ENCODE data around the gene EEF2K.
"Not testable (repeated sequence)": the region's sequence is repeated elsewhere in the genome, so short reads cannot be mapped to it uniquely, and the experiment has no call there.

EEF2K gene

GRCh38 chr16:22213801-22214200 is 7.7 kb downstream of the EEF2K start:
- no peak for DNase-seq

DNA sequence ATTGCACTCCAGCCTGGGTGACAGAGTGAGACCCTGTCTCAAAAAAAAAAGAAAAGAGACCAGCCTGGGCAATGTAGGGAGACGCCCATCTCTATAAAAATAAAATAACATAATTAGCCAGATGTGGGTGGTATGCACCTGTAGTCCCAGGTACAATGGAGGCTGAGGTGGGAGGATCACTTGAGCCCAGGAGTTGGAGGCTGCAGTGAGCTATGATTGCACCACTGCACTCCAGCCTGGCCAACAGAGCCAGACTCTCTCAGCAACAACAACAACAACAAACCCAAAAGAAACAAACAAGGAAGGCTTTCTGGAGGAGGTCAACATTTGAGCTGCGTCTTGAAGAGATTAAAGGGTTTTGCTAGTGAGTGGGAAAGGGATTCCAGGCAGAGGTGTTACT is 8.3 kb downstream of the EEF2K start:
- no peak for DNase-seq

DNA sequence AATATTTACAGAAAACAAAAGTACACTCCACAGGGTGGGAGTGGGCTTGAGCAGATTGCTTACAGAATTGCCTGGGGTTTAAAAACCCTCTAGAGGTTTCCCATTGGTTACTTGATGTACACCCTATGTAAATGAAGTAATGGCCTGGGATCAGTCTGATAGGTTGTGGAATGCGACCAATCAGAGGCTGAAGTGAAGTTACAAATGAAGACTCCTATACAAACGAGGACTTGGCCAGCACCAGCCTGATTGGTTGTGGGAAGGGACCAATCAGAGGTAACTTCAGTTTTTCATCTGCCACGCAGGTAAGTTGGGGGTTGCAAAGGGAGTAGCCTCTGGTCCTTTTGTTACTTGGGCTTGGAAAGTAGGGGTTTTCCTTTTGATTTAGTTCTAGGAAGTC is 8.8 kb downstream of the EEF2K start:
- DNase-seq: no peak

DNA sequence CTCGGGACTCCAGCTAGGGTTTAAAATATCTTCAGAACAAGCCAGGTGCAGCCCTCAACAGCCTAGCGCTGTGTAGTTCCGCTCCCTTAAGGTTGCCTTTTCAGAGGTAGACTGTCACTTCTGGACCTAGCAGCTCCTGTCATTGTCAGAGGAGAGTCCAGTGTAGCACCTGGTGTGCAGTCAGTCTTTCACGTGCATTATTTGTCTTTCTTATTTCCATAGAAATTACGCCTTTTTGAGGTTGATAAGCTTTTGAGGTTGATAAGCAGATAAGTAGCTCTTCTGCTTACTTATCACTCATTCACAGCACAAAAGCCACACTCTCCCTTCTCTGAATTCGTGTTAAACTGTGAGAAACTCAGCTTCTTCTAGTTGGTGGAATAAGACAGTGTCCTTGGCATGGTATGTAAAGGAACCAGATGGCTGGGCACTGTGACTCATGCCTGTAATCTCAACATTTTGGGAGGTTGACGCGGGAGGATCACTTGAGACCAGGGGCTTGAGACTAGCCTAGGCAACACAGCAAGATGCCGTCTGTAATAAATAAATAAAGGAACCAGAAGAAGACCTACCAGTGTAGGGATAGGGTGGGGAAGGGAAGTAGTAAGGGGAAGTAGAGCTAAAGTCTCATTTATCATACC is 10.2 kb downstream of the EEF2K start:
- DNase-seq: no peak

GRCh38 chr16:22216832-22217225 is 10.8 kb downstream of the EEF2K start:
- not testable (repeated sequence) for DNase-seq

DNA sequence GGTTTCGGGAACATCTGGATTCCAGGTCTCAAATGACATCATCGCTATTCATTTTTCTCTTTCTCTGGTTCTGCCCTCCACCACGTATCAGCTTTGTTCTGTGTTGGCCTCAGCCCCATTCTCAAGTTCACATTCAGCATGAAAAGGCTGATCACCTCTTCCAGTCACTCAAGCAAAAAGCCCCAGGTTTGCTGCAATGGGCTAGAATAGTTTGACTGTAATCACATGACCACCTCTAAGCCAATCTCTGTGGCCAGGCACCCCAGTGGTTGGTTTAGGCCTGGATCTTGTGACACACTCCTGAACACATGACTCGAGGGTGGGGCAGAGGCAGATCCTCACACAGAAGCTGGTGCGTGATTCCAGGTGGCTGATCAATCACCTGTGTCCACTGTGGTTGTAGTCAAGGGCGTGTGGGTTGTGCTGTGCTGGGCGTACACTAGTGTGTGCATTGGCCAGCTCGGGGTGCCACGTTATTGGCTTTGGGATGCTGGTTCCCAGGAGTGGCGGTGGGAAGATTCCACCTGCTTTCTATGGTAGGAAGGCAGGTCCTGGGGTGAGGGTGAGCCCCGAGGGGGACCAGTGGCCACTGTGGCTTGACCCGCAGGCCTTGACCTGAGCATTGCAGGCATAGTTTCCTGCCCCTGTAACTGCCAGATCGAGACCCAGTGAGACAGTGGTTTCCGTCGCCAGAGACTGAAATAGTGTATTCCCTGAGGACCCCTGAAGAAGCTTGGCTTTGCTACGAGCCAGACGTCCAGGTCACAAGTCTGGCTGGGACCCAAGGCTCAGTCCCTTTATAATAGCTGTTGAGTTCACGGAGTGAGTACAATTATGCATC is 12.0 kb downstream of the EEF2K start:
- DNase-seq: no peak

DNA sequence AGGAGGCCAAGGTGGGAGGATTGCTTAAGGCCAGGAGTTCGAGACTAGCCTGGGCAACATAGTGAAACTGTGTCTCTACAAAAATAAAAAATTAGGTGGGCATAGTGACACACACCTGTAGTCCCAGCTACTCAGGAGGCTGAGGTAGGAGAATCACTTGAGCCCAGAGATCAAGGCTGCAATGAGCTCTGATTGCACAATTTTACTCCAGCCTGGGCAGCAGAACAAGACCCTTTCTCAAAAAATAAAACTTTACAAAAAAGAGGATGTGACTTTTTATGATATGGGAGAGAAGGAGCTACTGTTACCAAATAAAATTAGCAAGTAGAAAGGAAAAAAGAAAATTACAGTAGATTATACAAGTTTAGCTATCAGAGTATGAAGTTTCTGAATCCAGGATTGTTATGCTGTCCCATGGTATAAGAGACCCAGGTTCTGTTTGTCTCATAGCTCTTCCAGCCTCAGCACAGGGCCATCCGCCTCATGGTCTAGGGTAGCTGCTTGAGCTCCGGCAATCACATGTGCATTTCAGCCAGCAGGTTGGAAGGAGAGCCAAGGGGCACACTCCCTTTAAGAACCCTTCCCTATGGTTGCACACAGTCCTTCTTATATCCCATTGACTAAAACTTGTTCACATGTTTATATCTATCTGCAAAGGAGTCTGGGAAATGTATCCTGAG is 13.5 kb downstream of the EEF2K start:
- no peak for DNase-seq

DNA sequence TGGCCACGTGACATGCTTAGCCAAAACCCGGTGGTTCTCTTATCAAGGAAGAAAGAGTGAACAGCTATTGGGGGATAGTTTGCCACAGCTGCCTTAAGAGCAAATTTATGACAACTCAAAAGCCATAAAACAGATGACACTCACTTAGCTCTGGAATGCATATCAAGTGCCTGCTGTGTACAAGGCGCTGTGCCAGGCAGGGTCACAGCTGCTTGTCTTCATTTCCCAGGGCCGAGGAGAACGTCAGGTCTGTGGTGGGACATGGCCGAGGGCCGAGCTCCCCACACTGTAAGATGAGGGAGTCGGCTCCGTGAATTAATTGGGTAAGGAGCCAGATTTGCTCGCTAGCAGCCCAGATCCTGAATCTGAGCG is 14.0 kb downstream of the EEF2K start:
- no peak for DNase-seq

- DNase-seq: no peak
Measured at GRCh38 chr16:22220714-22221113, 14.6 kb downstream of the EEF2K start.

- DNase-seq: no peak
Measured at GRCh38 chr16:22222006-22222405, 15.9 kb downstream of the EEF2K start.

DNA sequence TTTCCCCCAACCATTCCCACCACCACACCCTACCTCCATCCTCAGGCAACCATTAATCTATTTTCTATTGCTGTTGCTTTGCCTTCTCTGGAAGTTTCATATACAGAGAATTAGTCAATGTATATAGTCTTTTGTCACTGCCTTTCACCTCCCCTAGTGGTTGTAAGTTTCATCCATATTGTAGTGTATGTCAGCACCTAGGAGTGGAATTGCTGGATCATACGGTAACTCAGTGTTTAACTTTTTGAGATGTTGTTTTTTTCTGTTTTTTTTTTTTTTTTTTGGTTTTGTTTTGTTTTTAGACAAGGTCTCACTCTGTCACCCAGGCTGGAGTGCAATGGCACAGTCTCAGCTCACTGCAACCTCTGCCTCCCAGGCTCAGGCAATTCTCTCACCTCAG is 16.9 kb downstream of the EEF2K start:
- DNase-seq: no peak

DNA sequence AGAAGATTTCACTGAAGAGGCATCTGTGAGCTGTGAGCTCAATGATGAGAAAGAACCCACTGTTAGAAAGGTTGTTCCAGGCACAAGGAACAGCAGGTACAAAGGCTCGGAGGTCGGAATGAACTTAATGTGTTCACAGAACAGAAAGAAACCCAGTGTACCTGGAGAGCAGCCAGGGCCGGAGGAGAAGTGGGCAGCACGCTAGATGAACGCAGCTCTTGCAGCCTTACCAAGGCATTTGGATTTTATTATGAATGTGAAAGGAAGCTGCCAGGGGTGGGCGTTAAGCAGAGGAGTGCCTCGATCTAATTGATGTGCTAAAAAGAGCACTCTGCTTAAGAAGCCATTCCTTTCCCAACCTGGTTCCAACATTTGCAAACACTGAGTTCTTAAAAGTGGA is 19.0 kb downstream of the EEF2K start:
- no peak for DNase-seq

GRCh38 chr16:22229889-22230288 is 23.8 kb downstream of the EEF2K start:
- no peak for DNase-seq

GRCh38 chr16:22232277-22233036 is 26.4 kb downstream of the EEF2K start:
- no peak for DNase-seq

DNA sequence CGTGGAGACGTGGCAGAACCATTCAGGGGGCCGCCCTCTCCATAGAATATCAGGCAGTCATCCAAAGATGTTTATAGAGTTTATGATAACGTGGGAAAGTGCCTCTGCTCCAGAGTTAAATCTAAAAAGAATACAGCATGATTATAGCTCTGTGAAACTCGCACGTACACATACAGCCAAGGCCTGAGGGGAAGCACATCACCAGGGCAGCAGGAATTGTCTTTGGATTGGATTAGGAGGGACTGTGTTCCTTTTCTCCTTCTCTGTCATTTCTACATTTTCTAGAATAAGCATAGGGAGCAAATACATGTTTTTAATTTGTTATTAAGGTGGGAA is 26.9 kb downstream of the EEF2K start:
- DNase-seq: no peak

GRCh38 chr16:22235839-22236745 is 30.0 kb downstream of the EEF2K start:
- no peak for DNase-seq

DNA sequence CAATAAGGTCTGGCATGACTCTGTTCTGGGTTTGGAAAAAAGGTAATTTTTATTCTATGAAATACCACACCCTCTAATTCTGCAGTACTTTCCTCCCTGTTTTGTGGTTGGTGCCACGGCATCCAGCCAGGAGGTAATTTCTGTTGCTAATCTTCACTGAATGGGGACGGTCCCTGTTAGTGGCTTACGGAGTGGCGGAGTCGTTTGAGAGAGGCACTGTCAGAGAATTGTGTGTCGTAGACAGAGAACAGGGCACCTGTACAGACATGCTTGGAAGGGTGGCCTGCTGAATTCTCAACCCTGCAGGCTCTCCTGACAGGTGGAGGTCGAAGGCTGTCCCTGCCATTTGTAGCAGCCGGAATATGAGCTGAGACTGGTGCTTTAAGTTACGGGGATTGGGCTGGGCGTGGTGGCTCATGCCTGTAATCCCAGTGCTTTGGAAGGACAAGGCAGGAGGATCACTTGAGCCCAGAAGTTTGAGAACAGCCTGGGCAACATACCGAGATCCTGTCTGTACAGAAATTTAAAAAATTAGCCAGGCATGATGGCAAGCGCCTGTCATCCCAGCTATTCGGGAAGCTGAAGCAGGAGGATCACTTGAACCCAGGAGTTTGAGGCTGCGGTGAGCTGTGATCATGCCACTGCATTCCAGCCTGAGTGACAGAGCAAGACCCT is 33.2 kb downstream of the EEF2K start:
- no peak for DNase-seq

DNA sequence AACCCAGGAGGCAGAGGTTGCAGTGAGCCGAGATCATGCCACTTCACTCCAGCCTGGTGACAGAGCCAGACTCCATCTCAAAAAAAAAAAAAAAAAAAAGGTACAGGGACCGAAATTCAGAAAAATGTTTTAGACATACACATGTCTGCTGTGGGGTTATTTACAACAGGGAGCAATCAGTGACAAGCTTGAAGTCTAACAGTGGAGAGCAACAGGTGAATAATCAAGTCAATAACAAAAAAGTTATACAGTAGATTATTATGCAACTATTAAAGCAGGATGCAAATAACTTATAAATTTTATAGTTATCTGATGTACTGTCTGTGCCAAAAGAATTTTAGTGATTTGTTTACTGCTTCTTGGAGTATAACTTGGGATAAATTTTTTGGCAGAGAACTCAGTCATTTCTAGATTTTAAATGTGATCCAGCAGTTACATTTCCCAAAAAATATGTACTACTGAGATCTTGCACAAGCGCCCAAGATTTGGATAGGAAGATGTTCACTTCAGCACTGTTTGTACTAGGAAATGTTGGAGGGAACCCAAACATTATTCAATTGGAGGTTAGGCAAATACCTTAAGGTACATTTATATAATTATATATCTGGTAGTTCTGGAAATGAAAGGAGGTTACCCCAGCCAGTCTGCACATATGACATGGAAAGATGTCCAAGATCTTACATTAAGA is 34.1 kb downstream of the EEF2K start:
- no peak for DNase-seq

DNA sequence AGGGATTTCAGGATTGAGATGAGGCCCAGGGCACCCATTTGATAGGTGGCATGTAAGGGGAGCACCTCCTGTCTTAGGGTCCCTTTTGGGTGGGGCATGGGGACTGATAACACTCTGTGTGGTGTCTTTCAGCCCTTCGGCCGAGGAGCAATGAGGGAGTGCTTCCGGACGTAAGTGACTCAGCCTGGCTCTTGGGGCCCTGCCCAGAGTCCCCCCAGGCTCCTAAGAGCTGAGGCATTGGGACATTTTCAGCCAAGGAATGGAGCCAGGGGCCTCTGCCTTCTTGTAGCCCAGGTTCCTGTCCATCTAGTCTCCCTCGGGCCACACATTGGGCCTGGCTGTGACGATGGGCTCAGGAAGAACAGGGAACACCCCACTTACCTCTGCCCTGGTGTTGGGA is 44.4 kb downstream of the EEF2K start:
- DNase-seq: no peak

DNA sequence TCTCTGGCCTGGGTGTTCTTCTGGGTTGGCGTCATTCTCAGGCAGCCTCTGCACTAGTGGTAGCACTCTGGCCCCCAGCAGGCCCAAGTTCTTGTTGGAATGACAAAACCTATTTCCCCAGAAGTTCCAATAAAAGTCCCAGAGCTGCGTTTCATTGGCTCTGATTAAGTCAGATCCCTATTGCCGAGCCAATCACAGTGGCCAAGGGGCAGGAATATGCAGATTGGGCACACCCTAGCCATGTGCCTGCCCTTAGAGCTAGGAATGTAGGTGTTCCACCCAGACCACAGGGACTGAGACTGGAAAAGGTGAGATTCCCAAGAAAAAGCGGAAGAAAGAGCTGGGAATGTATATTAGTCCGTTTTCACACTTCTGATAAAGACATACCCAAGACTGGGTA is 46.2 kb downstream of the EEF2K start:
- no peak for DNase-seq

DNA sequence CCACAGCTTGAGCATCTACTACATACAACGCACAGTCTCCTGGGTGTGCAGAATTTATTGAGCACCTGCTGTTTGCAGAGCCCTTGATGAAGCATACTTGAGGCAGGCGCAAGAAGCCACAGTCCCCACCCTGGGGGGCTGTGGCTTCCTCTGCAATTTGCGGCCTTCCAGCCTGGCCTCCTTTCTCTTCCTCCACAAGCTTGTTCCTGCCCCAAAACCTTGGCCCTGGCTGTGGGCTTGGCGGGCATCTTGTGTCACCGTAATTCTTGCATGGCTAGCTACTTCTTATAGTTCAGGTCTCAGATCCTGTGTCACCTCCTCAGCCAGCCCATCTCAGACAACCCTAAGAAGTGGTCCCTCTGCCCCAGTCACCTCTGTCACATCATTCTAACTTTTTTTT is 47.2 kb downstream of the EEF2K start:
- DNase-seq: no peak

Measured in NCI-H1694 treated with DMSO at 0.1 percent for 48 hours (cell line).